Esophagus (tissue), 2 donors: ENCODE measurements around the gene DNMBP. TPM values are rescaled to one million over a fixed set of nuclear protein-coding genes. Genes with fewer than 3 reads are reported as not detected.
"Not testable (repeated sequence)": the region's sequence is repeated elsewhere in the genome, so short reads cannot be mapped to it uniquely, and the experiment has no call there.

Source experiments
- H3K27ac ChIP-seq, 2 donors: one replicate each; pipeline ENCODE4 v1.5.1; 2013; ENCODE audit warnings: low read depth in 2 of 2, mild to moderate bottlenecking in 2 of 2, inconsistent platforms in 1 of 2, low read length in 1 of 2, moderate library complexity in 1 of 2
- H3K27me3 ChIP-seq, 2 donors: one replicate each; pipeline ENCODE4 v1.6.1; 2013; ENCODE audit warnings: low read length in 2 of 2, control low read depth in 1 of 2, mild to moderate bottlenecking in 1 of 2; ENCODE audit not compliant: insufficient read depth in 2 of 2, control insufficient read depth in 1 of 2
- H3K36me3 ChIP-seq, 2 donors: one replicate each; pipeline ENCODE4 v1.6.1; 2013; ENCODE audit warnings: low read length in 1 of 2; ENCODE audit not compliant: control insufficient read depth in 2 of 2, insufficient read depth in 2 of 2
- H3K4me1 ChIP-seq, 2 donors: one replicate each; pipeline ENCODE4 v1.6.1; 2013; ENCODE audit warnings: low read length in 1 of 2; ENCODE audit not compliant: control insufficient read depth in 2 of 2, insufficient read depth in 2 of 2
- H3K4me3 ChIP-seq, 2 donors: one replicate each; pipeline ENCODE4 v1.5.1; 2013; ENCODE audit warnings: low read length in 2 of 2, mild to moderate bottlenecking in 2 of 2, low read depth in 1 of 2, moderate library complexity in 1 of 2
- H3K9me3 ChIP-seq, 2 donors: one replicate each; pipeline ENCODE4 v1.6.1; 2013; ENCODE audit warnings: mild to moderate bottlenecking in 2 of 2, low read depth in 1 of 2, low read length in 1 of 2, moderate library complexity in 1 of 2; ENCODE audit not compliant: control insufficient read depth in 2 of 2, insufficient read depth in 1 of 2
- WGBS, 2 donors: extraction: QIAGEN DNeasy Blood & Tissue Kit; methylation state at CpG; one replicate each; pipeline ENCODE4 v1.1.7; 2013; 5-methylcytosine and 5-hydroxymethylcytosine counted together
- polyA plus RNA-seq, 2 donors: library from polyadenylated mRNA; stranded (reverse); fragments of 200-250 nt; gene quantifications; one replicate each; pipeline ENCODE4 v1.2.3, GENCODE V29; 2013
- donor health status: healthy with polysubstance abuse.
- donor health status: Bipolar disorder and iron deficiency.

DNMBP gene
- polyA plus RNA-seq, 2 donors, result 5.4 to 6.4 TPM

- WGBS, 2 donors, result 74 to 78% methylated on average over 19 of the region's 19 CpGs
- peaks cover 11 to 30% of the 10 kb centered on the region in 2 donors for H3K36me3 ChIP-seq
- no peaks in the 10 kb centered on the region for H3K4me1 ChIP-seq
- no peaks in the 10 kb centered on the region for H3K27me3 ChIP-seq
- no peak overlapping the region for H3K27ac ChIP-seq
- H3K9me3 ChIP-seq, result no peaks in the 10 kb centered on the region
- H3K4me3 ChIP-seq, result no peak overlapping the region
These were observed 129.5 kb downstream of the DNMBP start for GRCh38 chr10:99880080-99880835.

GRCh38 chr10:99875473-99875872 is 134.3 kb downstream of the DNMBP start:
- peaks cover 3 to 18% of the 10 kb centered on the region in 2 donors for H3K36me3 ChIP-seq
- no peaks in the 10 kb centered on the region for H3K4me1 ChIP-seq
- H3K4me3 ChIP-seq, result no peak overlapping the region
- no peak overlapping the region for H3K27ac ChIP-seq
- whole genome bisulfite sequencing, 2 donors, result 76 to 81% methylated on average over 5 of the region's 5 CpGs
- no peaks in the 10 kb centered on the region for H3K27me3 ChIP-seq
- H3K9me3 ChIP-seq, result no peaks in the 10 kb centered on the region

- Histone ChIP-seq H3K36me3 (peaks cover 3 to 10% of the 10 kb centered on the region in 2 donors), H3K27me3 (no peaks in the 10 kb centered on the region), H3K4me1 (no peaks in the 10 kb centered on the region), H3K9me3 (no peaks in the 10 kb centered on the region), H3K27ac (no peak overlapping the region), H3K4me3 (no peak overlapping the region)
- WGBS, 2 donors, result 73 to 81% methylated on average over 9 of the region's 9 CpGs
These were observed 135.2 kb downstream of the DNMBP start for GRCh38 chr10:99874341-99875085.

- 96 to 97% methylated on average over 5 of the region's 5 CpGs for WGBS, 2 donors
These were observed 135.9 kb downstream of the DNMBP start for GRCh38 chr10:99873846-99874245.

GRCh38 chr10:99872367-99873162 is 137.2 kb downstream of the DNMBP start:
- 58 to 69% methylated on average over 5 of the region's 5 CpGs for WGBS, 2 donors
- no peaks in the 10 kb centered on the region for H3K9me3 ChIP-seq
- H3K27ac ChIP-seq, result no peak overlapping the region
- peaks cover 3 to 5% of the 10 kb centered on the region in 2 donors for H3K36me3 ChIP-seq
- H3K4me3 ChIP-seq, result no peak overlapping the region
- no peaks in the 10 kb centered on the region for H3K27me3 ChIP-seq
- no peaks in the 10 kb centered on the region for H3K4me1 ChIP-seq

More at GRCh38 chr10:99873846-99874245, 135.9 kb downstream of the DNMBP start:
- Histone ChIP-seq H3K4me3 (no peak overlapping the region), H3K27ac (no peak overlapping the region), H3K4me1 (no peaks in the 10 kb centered on the region), H3K36me3 (peaks cover 3 to 9% of the 10 kb centered on the region in 2 donors), H3K9me3 (no peaks in the 10 kb centered on the region), H3K27me3 (no peaks in the 10 kb centered on the region)

- no peaks in the 10 kb centered on the region for H3K27me3 ChIP-seq
- H3K36me3 ChIP-seq, result no peaks in the 10 kb centered on the region
- H3K27ac ChIP-seq, result no peak overlapping the region
- H3K9me3 ChIP-seq, result no peaks in the 10 kb centered on the region
- WGBS, 2 donors, result 65 to 78% methylated on average over 8 of the region's 8 CpGs
- no peaks in the 10 kb centered on the region for H3K4me1 ChIP-seq
- H3K4me3 ChIP-seq, result no peak overlapping the region
These were observed 139.5 kb downstream of the DNMBP start for GRCh38 chr10:99870123-99870730.

GRCh38 chr10:99869581-99870122 is 140.1 kb downstream of the DNMBP start:
- H3K9me3 ChIP-seq, result no peaks in the 10 kb centered on the region
- no peak overlapping the region for H3K27ac ChIP-seq
- WGBS, 2 donors, result 70 to 71% methylated on average over 9 of the region's 9 CpGs
- H3K27me3 ChIP-seq, result no peaks in the 10 kb centered on the region
- no peaks in the 10 kb centered on the region for H3K36me3 ChIP-seq
- H3K4me1 ChIP-seq, result no peaks in the 10 kb centered on the region
- no peak overlapping the region for H3K4me3 ChIP-seq

- not testable (repeated sequence) for H3K4me3 ChIP-seq, H3K9me3 ChIP-seq, H3K27ac ChIP-seq, H3K36me3 ChIP-seq, H3K27me3 ChIP-seq, H3K4me1 ChIP-seq
- 63 to 82% methylated on average over 3 of the region's 3 CpGs for WGBS, 2 donors
These were observed 142.5 kb downstream of the DNMBP start for GRCh38 chr10:99867250-99867649.
